ENCODE measurements around the gene MBD5.

DNA sequence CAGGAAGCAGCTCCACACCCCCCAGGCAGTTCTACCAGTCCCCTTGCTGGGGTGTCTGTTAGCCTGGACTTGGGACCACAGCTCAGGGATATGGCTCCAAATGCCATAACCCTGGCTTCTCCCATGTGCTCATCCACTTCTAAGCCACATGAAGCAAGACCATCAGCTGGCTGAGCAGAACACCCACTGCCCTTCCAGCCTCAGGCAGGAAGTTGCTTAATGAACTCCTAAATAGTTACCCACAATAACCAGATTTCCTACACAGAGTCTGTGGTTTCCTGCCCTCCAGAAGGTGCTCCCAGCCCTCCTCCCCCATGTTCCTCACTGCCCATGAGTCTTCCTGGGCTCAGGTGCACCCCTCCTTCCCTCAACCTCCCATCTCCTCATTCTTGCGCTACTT lies 525.4 kb downstream of the MBD5 start:
- TF ChIP-seq, protein P1, sequence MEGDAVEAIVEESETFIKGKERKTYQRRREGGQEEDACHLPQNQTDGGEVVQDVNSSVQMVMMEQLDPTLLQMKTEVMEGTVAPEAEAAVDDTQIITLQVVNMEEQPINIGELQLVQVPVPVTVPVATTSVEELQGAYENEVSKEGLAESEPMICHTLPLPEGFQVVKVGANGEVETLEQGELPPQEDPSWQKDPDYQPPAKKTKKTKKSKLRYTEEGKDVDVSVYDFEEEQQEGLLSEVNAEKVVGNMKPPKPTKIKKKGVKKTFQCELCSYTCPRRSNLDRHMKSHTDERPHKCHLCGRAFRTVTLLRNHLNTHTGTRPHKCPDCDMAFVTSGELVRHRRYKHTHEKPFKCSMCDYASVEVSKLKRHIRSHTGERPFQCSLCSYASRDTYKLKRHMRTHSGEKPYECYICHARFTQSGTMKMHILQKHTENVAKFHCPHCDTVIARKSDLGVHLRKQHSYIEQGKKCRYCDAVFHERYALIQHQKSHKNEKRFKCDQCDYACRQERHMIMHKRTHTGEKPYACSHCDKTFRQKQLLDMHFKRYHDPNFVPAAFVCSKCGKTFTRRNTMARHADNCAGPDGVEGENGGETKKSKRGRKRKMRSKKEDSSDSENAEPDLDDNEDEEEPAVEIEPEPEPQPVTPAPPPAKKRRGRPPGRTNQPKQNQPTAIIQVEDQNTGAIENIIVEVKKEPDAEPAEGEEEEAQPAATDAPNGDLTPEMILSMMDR (IDR thresholded peaks at IDR 0.05; ENCODE audit: low read depth, low read length), result no peak
- no peak for TF ChIP-seq EZH2phosphoT487 (IDR thresholded peaks at IDR 0.05; ENCODE audit: low read depth)

Data from OCI-LY3 (cell line).